ENCODE data around the gene DISC1.

The DISC1 gene

GRCh38 chr1:231857609-231858135 lies 231.1 kb downstream of the DISC1 start:
- DNase-seq (ENCODE audit: low read depth), result no peak

- DNase-seq (ENCODE audit: low read depth), result no peak
Measured at GRCh38 chr1:231860221-231861088, 233.9 kb downstream of the DISC1 start.

GRCh38 chr1:231861541-231862481 lies 235.2 kb downstream of the DISC1 start:
- DNase-seq (ENCODE audit: low read depth), result no peak

- DNase-seq (ENCODE audit: low read depth), result no peak
Measured at GRCh38 chr1:231862611-231863010, 236.0 kb downstream of the DISC1 start.

- DNase-seq (ENCODE audit: low read depth), result no peak
Measured at GRCh38 chr1:231865331-231865730, 238.7 kb downstream of the DISC1 start.

GRCh38 chr1:231866392-231867331 lies 240.1 kb downstream of the DISC1 start:
- DNase-seq (ENCODE audit: low read depth), result peak; percentile 61

- DNase-seq (ENCODE audit: low read depth), result no peak
Measured at GRCh38 chr1:231867607-231868006, 241.0 kb downstream of the DISC1 start.

- no peak for DNase-seq (ENCODE audit: low read depth)
Measured at GRCh38 chr1:231869364-231869763, 242.8 kb downstream of the DISC1 start.

- DNase-seq (ENCODE audit: low read depth), result no peak
Measured at GRCh38 chr1:231871471-231871870, 244.9 kb downstream of the DISC1 start.

GRCh38 chr1:231871878-231872277 lies 245.3 kb downstream of the DISC1 start:
- no peak for DNase-seq (ENCODE audit: low read depth)

- DNase-seq (ENCODE audit: low read depth), result peak; percentile 53
Measured at GRCh38 chr1:231872461-231872910, 245.9 kb downstream of the DISC1 start.

- no peak for DNase-seq (ENCODE audit: low read depth)
Measured at GRCh38 chr1:231878737-231879136, 252.1 kb downstream of the DISC1 start.

GRCh38 chr1:231879296-231879695 lies 252.7 kb downstream of the DISC1 start:
- DNase-seq (ENCODE audit: low read depth), result no peak

- DNase-seq (ENCODE audit: low read depth), result no peak
Measured at GRCh38 chr1:231882333-231882732, 255.7 kb downstream of the DISC1 start.

- no peak for DNase-seq (ENCODE audit: low read depth)
Measured at GRCh38 chr1:231882790-231883189, 256.2 kb downstream of the DISC1 start.

- DNase-seq (ENCODE audit: low read depth), result no peak
Measured at GRCh38 chr1:231883382-231883781, 256.8 kb downstream of the DISC1 start.

GRCh38 chr1:231885209-231885854 lies 258.7 kb downstream of the DISC1 start:
- DNase-seq (ENCODE audit: low read depth), result peak; percentile 51

- DNase-seq (ENCODE audit: low read depth), result no peak
Measured at GRCh38 chr1:231887166-231887565, 260.6 kb downstream of the DISC1 start.

GRCh38 chr1:231887866-231888265 lies 261.3 kb downstream of the DISC1 start:
- DNase-seq (ENCODE audit: low read depth), result no peak

GRCh38 chr1:231890791-231891190 lies 264.2 kb downstream of the DISC1 start:
- no peak for DNase-seq (ENCODE audit: low read depth)
